Frontal cortex (tissue), 4 donors: ENCODE measurements around the gene RAI14. TPM values are rescaled to one million over a fixed set of nuclear protein-coding genes. Genes with fewer than 3 reads are reported as not detected.

Experiments
- DNase-seq, 2 donors: peaks; one replicate each; pipeline ENCODE4 v3.0.0; 2012; ENCODE audit warnings: low spot score in 2 of 2
- FAIRE-seq: peaks from 2 replicates; lab custom pipeline; 2012; peaks lifted over from hg19 to GRCh38; lab: Jason Lieb, UNC
- total RNA-seq: library from RNA; depleted of rRNA; stranded (reverse); fragments of >200 nt; gene quantifications from one replicate; pipeline ENCODE4 v1.2.3, GENCODE V29; 2014
- donor health status: control.
- donor health status: control.
- donor health status: control.

The RAI14 gene
- total RNA-seq, 1 donor from 2014 or later = 29.3 TPM

- no peak for DNase-seq
- FAIRE-seq = no peak
Measured at GRCh38 chr5:34673463-34674125, 17.5 kb downstream of the RAI14 start.

GRCh38 chr5:34674187-34674586 lies 18.1 kb downstream of the RAI14 start:
- DNase-seq = no peak
- FAIRE-seq = no peak

GRCh38 chr5:34675857-34676256 lies 19.7 kb downstream of the RAI14 start:
- DNase-seq = no peak
- FAIRE-seq = no peak

GRCh38 chr5:34676416-34676815 lies 20.3 kb downstream of the RAI14 start:
- FAIRE-seq (no peak), DNase-seq (no peak)

GRCh38 chr5:34677428-34677827 lies 21.3 kb downstream of the RAI14 start:
- FAIRE-seq (no peak), DNase-seq (no peak)

GRCh38 chr5:34680896-34681295 lies 24.8 kb downstream of the RAI14 start:
- DNase-seq (no peak), FAIRE-seq (no peak)

GRCh38 chr5:34682926-34683623 lies 26.9 kb downstream of the RAI14 start:
- no peak for DNase-seq
- FAIRE-seq = no peak

- DNase-seq (no peak), FAIRE-seq (no peak)
Measured at GRCh38 chr5:34684281-34684979, 28.3 kb downstream of the RAI14 start.

GRCh38 chr5:34684980-34685352 lies 28.8 kb downstream of the RAI14 start:
- DNase-seq (no peak), FAIRE-seq (no peak)

GRCh38 chr5:34685485-34686165 lies 29.5 kb downstream of the RAI14 start:
- DNase-seq (no peak), FAIRE-seq (no peak)

- FAIRE-seq (no peak), DNase-seq (no peak)
Measured at GRCh38 chr5:34686762-34687268, 30.7 kb downstream of the RAI14 start.

GRCh38 chr5:34687269-34688011 lies 31.3 kb downstream of the RAI14 start:
- FAIRE-seq (no peak), DNase-seq (no peak)

GRCh38 chr5:34688015-34688810 lies 32.1 kb downstream of the RAI14 start:
- FAIRE-seq (no peak), DNase-seq (no peak)

- no peak for DNase-seq
- FAIRE-seq = no peak
Measured at GRCh38 chr5:34690301-34690700, 34.2 kb downstream of the RAI14 start.

GRCh38 chr5:34690898-34691297 lies 34.8 kb downstream of the RAI14 start:
- FAIRE-seq = no peak
- no peak for DNase-seq

- FAIRE-seq (no peak), DNase-seq (no peak)
Measured at GRCh38 chr5:34691326-34691725, 35.2 kb downstream of the RAI14 start.

- FAIRE-seq = no peak
- no peak for DNase-seq
Measured at GRCh38 chr5:34692786-34693185, 36.7 kb downstream of the RAI14 start.

- DNase-seq (no peak), FAIRE-seq (no peak)
Measured at GRCh38 chr5:34694012-34694411, 37.9 kb downstream of the RAI14 start.

GRCh38 chr5:34694685-34695084 lies 38.6 kb downstream of the RAI14 start:
- FAIRE-seq = no peak
- DNase-seq = no peak
